B cell (primary cell): Measurements from ENCODE around the gene TTC19.

Source experiments
- EZH2 ChIP-seq: IDR thresholded peaks from 2 replicates; pipeline ENCODE4 v1.6.1; 2012; ENCODE audit warnings: borderline replicate concordance, low read depth, mild to moderate bottlenecking, moderate library complexity, low read length; ENCODE audit not compliant: insufficient read depth, poor library complexity, severe bottlenecking
- TF ChIP-seq, protein P1 (sequence below): fragments of 200-600 bp; IDR thresholded peaks from one replicate; pipeline ENCODE4 v1.8.0; 2022; ENCODE audit warnings: antibody characterized with exemption, mild to moderate bottlenecking

DNA sequence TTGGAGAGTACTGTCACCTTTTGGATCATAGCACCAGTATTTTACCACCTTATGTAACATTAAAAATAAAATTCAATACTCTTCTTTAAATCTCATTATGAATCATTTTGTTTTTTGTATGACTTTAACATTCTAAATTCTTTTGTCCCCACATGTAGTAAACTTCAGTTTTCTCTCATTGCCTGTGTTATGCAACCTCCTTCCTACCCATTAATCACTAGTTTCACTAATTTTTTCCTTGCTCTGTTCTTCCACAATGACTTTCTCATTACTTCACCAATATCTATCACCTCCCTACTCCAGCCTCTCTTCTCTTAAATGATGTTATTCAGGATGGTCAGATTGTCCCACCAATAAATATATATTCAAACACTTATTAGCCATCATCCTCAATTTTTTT is 68.7 kb downstream of the TTC19 start:
- TF ChIP-seq, protein P1, sequence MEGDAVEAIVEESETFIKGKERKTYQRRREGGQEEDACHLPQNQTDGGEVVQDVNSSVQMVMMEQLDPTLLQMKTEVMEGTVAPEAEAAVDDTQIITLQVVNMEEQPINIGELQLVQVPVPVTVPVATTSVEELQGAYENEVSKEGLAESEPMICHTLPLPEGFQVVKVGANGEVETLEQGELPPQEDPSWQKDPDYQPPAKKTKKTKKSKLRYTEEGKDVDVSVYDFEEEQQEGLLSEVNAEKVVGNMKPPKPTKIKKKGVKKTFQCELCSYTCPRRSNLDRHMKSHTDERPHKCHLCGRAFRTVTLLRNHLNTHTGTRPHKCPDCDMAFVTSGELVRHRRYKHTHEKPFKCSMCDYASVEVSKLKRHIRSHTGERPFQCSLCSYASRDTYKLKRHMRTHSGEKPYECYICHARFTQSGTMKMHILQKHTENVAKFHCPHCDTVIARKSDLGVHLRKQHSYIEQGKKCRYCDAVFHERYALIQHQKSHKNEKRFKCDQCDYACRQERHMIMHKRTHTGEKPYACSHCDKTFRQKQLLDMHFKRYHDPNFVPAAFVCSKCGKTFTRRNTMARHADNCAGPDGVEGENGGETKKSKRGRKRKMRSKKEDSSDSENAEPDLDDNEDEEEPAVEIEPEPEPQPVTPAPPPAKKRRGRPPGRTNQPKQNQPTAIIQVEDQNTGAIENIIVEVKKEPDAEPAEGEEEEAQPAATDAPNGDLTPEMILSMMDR, result no peak
- TF ChIP-seq EZH2, result no peak
